Skeletal muscle tissue (tissue), 4 donors: ENCODE results near the gene COL6A3. TPM values are rescaled to one million over a fixed set of nuclear protein-coding genes. Genes with fewer than 3 reads are reported as not detected.
A peak's percentile ranks its signal among the peaks of the same experiment; 100 is the strongest.

Source experiments
- H3K27ac ChIP-seq: one replicate; pipeline ENCODE4 v1.7.0; 2013; ENCODE audit warnings: mild to moderate bottlenecking, low read depth, low read length, inconsistent platforms
- H3K27me3 ChIP-seq, 3 donors: one replicate each; pipeline ENCODE4 v1.7.0; 2013; ENCODE audit warnings: low read length in 3 of 3; ENCODE audit not compliant: control insufficient read depth in 3 of 3, insufficient read depth in 3 of 3
- H3K36me3 ChIP-seq, 3 donors: one replicate each; pipeline ENCODE4 v1.7.0; 2013; ENCODE audit warnings: low read length in 3 of 3; ENCODE audit not compliant: control insufficient read depth in 3 of 3, insufficient read depth in 3 of 3
- H3K4me1 ChIP-seq, 3 donors: one replicate each; pipeline ENCODE4 v1.7.0; 2013; ENCODE audit warnings: low read length in 3 of 3, mild to moderate bottlenecking in 3 of 3; ENCODE audit not compliant: control insufficient read depth in 3 of 3, insufficient read depth in 3 of 3
- H3K4me3 ChIP-seq, 3 donors: one replicate each; pipeline ENCODE4 v1.7.0; 2013; ENCODE audit warnings: low read length in 3 of 3
- H3K9ac ChIP-seq, 3 donors: one replicate each; pipeline ENCODE4 v1.7.0; 2013; ENCODE audit warnings: low read length in 3 of 3, mild to moderate bottlenecking in 3 of 3, moderate library complexity in 2 of 3, low read depth in 1 of 3
- H3K9me3 ChIP-seq, 3 donors: one replicate each; pipeline ENCODE4 v1.7.0; 2013; ENCODE audit warnings: low read length in 3 of 3; ENCODE audit not compliant: control insufficient read depth in 3 of 3
- total RNA-seq: library from RNA; depleted of rRNA; stranded (reverse); fragments of >200 nt; gene quantifications from one replicate; pipeline ENCODE4 v1.2.3, GENCODE V29; 2014
- donor health status: Osteomylitis.

COL6A3 gene
- total RNA-seq, 1 donor from 2014 or later, result 365 TPM

- no peaks in the 10 kb centered on the region for H3K36me3 ChIP-seq
- H3K4me3 ChIP-seq, result no peak overlapping the region
- no peak overlapping the region for H3K9ac ChIP-seq
- no peaks in the 10 kb centered on the region for H3K9me3 ChIP-seq
- H3K27ac ChIP-seq, result no peak overlapping the region
- H3K27me3 ChIP-seq, result no peaks in the 10 kb centered on the region
- peaks cover 28 to 30% (median 29%) of the 10 kb centered on the region in 3 donors for H3K4me1 ChIP-seq
Observed at GRCh38 chr2:237445611-237446337, 31.8 kb upstream of the COL6A3 start.

- Histone ChIP-seq H3K9me3 (no peaks in the 10 kb centered on the region), H3K36me3 (no peaks in the 10 kb centered on the region), H3K9ac (no peak overlapping the region), H3K27me3 (no peaks in the 10 kb centered on the region), H3K4me1 (peaks cover 12 to 14% (median 13%) of the 10 kb centered on the region in 3 donors), H3K27ac (no peak overlapping the region), H3K4me3 (no peak overlapping the region)
Observed at GRCh38 chr2:237444071-237444470, 30.1 kb upstream of the COL6A3 start.

- no peak overlapping the region for H3K27ac ChIP-seq
- no peaks in the 10 kb centered on the region for H3K27me3 ChIP-seq
- H3K9ac ChIP-seq, result no peak overlapping the region
- peaks cover 0 to 3% (median 3%) of the 10 kb centered on the region in 3 donors for H3K4me1 ChIP-seq
- H3K4me3 ChIP-seq, result no peak overlapping the region
- H3K9me3 ChIP-seq, result no peaks in the 10 kb centered on the region
- no peaks in the 10 kb centered on the region for H3K36me3 ChIP-seq
Observed at GRCh38 chr2:237441605-237442274, 27.8 kb upstream of the COL6A3 start.

- Histone ChIP-seq H3K4me1 (peaks cover 5 to 10% (median 10%) of the 10 kb centered on the region in 3 donors), H3K9me3 (no peaks in the 10 kb centered on the region), H3K27ac (peak overlapping the region; percentile 30), H3K36me3 (no peaks in the 10 kb centered on the region), H3K27me3 (no peaks in the 10 kb centered on the region), H3K9ac (no peak overlapping the region), H3K4me3 (no peak overlapping the region)
Observed at GRCh38 chr2:237440819-237441281, 26.9 kb upstream of the COL6A3 start.

- Histone ChIP-seq H3K27me3 (peaks cover 0 to 6% (median 6%) of the 10 kb centered on the region in 3 donors), H3K36me3 (no peaks in the 10 kb centered on the region), H3K9ac (no peak overlapping the region), H3K27ac (no peak overlapping the region), H3K9me3 (no peaks in the 10 kb centered on the region), H3K4me3 (no peak overlapping the region), H3K4me1 (peaks cover 11 to 18% (median 15%) of the 10 kb centered on the region in 3 donors)
Observed at GRCh38 chr2:237438080-237438940, 24.3 kb upstream of the COL6A3 start.

- no peak overlapping the region for H3K4me3 ChIP-seq
- H3K9ac ChIP-seq, result no peak overlapping the region
- H3K4me1 ChIP-seq, result peaks cover 11 to 18% (median 15%) of the 10 kb centered on the region in 3 donors
- H3K9me3 ChIP-seq, result no peaks in the 10 kb centered on the region
- no peak overlapping the region for H3K27ac ChIP-seq
- H3K27me3 ChIP-seq, result peaks cover 0 to 10% (median 6%) of the 10 kb centered on the region in 3 donors
- H3K36me3 ChIP-seq, result no peaks in the 10 kb centered on the region
Observed at GRCh38 chr2:237437566-237437965, 23.6 kb upstream of the COL6A3 start.

GRCh38 chr2:237435844-237436587, 22.1 kb upstream of the COL6A3 start:
- peaks cover 0 to 10% (median 10%) of the 10 kb centered on the region in 3 donors for H3K27me3 ChIP-seq
- peaks cover 11 to 18% (median 15%) of the 10 kb centered on the region in 3 donors for H3K4me1 ChIP-seq
- H3K4me3 ChIP-seq, result no peak overlapping the region
- peak overlapping the region in 2 of 3 donors; percentile 16 to 57 for H3K9ac ChIP-seq
- no peaks in the 10 kb centered on the region for H3K36me3 ChIP-seq
- H3K27ac ChIP-seq, result peak overlapping the region; percentile 78
- no peaks in the 10 kb centered on the region for H3K9me3 ChIP-seq

- Histone ChIP-seq H3K27me3 (peaks cover 0 to 10% (median 10%) of the 10 kb centered on the region in 3 donors), H3K4me1 (peaks cover 11 to 18% (median 15%) of the 10 kb centered on the region in 3 donors), H3K36me3 (no peaks in the 10 kb centered on the region), H3K9me3 (no peaks in the 10 kb centered on the region), H3K4me3 (no peak overlapping the region), H3K27ac (peak overlapping the region; percentile 9), H3K9ac (no peak overlapping the region)
Observed at GRCh38 chr2:237434866-237435311, 20.9 kb upstream of the COL6A3 start.
